ENCODE data around the gene ETV6. TPM values are rescaled to one million over a fixed set of nuclear protein-coding genes. Genes with fewer than 3 reads are reported as not detected.

ETV6 gene
- polyA plus RNA-seq, 4 donors: 9.6 to 15.9 (median 14.4) TPM

- no peak for DNase-seq (ENCODE audit: low read depth in 4 of 4, low spot score in 3 of 4)
Observed at GRCh38 chr12:11820476-11820875, 171.0 kb downstream of the ETV6 start.

DNA sequence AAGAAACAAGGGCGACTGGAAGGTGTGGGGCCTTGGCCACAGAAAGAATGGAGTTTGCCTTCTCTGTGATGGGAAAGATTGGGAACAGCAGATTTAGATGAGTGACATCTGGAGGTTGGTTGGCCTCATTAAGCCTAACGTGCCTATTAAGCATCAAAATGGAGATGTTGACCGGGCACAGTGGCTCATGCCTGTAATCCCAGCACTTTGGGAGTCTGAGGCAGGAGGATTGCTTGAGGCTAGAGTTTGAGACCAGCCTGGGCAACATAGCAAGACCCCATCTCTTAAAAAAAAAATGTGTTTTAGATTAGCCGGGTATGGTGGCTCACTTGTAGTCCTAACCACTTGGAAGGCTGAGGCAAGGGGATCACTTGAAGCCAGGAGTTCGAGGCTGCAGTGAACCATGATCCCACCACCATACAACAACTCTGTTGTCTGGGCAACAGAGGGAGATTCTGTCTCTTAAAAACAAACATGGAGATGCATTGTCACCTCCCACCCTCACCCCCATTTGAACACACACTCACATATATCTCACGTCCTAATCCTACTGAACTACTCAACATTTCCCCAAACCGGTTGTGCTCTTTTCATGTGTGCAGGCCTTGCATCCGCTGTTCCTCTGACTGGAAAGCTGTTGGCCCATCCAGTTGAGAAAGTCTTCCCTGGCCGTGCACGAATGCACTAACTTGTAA lies 172.1 kb downstream of the ETV6 start:
- DNase-seq (ENCODE audit: low read depth in 4 of 4, low spot score in 3 of 4): no peak

- no peak for DNase-seq (ENCODE audit: low read depth in 4 of 4, low spot score in 3 of 4)
Observed at GRCh38 chr12:11822081-11822834, 172.8 kb downstream of the ETV6 start.

- no peak for DNase-seq (ENCODE audit: low read depth in 4 of 4, low spot score in 3 of 4)
Observed at GRCh38 chr12:11823043-11823442, 173.6 kb downstream of the ETV6 start.

GRCh38 chr12:11823593-11823992 lies 174.1 kb downstream of the ETV6 start:
- no peak for DNase-seq (ENCODE audit: low read depth in 4 of 4, low spot score in 3 of 4)

- DNase-seq (ENCODE audit: low read depth in 4 of 4, low spot score in 3 of 4): no peak
Observed at GRCh38 chr12:11824069-11824468, 174.6 kb downstream of the ETV6 start.

GRCh38 chr12:11824736-11825135 lies 175.3 kb downstream of the ETV6 start:
- DNase-seq (ENCODE audit: low read depth in 4 of 4, low spot score in 3 of 4): no peak

DNA sequence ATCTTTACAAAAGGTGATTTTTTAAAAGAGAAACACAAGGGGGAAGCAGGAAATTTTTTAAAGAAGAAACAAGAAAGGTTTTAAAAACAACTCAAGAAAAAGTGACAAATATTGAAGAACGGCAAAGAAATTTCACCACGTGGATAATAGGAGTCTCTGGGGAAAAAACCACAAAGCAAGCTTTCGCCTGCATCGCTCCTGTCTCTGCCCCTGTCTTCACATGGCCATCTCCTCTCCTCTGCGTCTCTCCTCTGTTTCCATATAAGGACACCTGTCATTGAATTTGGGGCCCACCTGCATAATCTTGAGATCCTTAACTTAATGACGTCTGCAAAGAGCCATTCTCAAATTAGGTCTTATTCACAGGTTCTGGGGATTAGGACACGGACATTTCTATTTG lies 175.8 kb downstream of the ETV6 start:
- DNase-seq (ENCODE audit: low read depth in 4 of 4, low spot score in 3 of 4): no peak

DNA sequence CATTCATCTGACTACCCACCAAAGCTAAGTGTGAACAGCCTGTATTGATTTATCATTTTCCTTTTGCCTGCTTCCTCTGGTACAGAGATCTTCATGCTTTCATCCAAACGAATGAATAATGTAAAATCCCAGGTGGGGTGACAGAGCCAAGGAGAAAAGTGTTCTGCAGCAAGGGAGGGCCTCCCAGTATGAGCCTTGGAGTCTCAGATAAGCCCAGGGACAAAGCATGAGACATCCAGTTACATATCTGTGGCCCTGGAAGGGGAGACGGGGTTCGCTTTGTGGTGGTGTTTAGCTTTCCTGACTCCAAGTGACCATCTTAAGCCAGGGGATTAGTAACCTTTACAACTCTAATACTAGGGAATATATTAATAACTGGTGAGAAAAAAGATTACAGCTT lies 177.1 kb downstream of the ETV6 start:
- DNase-seq (ENCODE audit: low read depth in 4 of 4, low spot score in 3 of 4): no peak

GRCh38 chr12:11827091-11828061 lies 177.9 kb downstream of the ETV6 start:
- no peak for DNase-seq (ENCODE audit: low read depth in 4 of 4, low spot score in 3 of 4)

GRCh38 chr12:11829764-11830194 lies 180.3 kb downstream of the ETV6 start:
- DNase-seq (ENCODE audit: low read depth in 4 of 4, low spot score in 3 of 4): no peak

DNA sequence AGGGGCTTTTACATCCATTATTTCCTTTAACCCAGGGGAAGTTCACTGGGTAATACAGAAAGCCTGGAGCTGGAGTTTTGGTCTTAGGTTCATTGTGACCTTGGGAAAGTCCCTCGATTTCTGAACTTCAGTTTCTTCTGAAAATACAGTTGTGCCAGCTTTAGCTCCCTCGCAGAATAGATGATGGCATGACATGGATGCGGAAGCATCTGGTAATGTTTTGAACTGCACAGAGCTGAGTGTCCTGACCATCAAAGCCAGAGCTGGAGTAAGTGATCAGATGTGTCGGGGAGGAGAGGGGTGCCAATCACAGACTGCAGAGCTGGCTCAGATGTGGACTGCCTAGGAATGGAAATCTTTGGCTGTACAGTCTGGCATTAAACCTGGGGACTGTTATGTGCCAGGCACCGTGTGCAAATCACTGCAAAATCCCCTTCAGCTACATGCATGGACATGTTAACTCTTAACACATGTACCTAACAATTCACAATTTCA lies 180.9 kb downstream of the ETV6 start:
- no peak for DNase-seq (ENCODE audit: low read depth in 4 of 4, low spot score in 3 of 4)

DNA sequence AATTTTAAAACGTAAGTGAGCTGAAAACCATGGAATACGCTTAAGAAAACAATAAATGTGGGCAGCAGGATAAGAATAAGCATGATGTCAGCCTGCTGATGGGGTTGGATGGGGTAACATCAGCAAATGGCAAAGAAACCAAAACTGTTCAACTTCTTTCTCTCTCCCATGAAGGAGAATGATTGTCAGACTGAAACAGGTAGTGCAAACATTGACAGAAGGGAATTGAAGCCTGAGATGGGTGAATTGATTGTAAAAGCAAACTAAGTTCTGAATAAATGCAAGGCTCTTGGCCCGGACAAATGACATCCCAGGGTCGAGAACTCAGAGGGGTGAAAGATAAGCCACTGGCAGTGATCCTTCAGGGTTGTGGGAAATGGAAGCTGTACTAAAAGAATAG lies 182.6 kb downstream of the ETV6 start:
- no peak for DNase-seq (ENCODE audit: low read depth in 4 of 4, low spot score in 3 of 4)

- no peak for DNase-seq (ENCODE audit: low read depth in 4 of 4, low spot score in 3 of 4)
Observed at GRCh38 chr12:11833174-11833895, 183.9 kb downstream of the ETV6 start.

- DNase-seq (ENCODE audit: low read depth in 4 of 4, low spot score in 3 of 4): no peak
Observed at GRCh38 chr12:11834104-11834812, 184.8 kb downstream of the ETV6 start.

- no peak for DNase-seq (ENCODE audit: low read depth in 4 of 4, low spot score in 3 of 4)
Observed at GRCh38 chr12:11834931-11835330, 185.5 kb downstream of the ETV6 start.

DNA sequence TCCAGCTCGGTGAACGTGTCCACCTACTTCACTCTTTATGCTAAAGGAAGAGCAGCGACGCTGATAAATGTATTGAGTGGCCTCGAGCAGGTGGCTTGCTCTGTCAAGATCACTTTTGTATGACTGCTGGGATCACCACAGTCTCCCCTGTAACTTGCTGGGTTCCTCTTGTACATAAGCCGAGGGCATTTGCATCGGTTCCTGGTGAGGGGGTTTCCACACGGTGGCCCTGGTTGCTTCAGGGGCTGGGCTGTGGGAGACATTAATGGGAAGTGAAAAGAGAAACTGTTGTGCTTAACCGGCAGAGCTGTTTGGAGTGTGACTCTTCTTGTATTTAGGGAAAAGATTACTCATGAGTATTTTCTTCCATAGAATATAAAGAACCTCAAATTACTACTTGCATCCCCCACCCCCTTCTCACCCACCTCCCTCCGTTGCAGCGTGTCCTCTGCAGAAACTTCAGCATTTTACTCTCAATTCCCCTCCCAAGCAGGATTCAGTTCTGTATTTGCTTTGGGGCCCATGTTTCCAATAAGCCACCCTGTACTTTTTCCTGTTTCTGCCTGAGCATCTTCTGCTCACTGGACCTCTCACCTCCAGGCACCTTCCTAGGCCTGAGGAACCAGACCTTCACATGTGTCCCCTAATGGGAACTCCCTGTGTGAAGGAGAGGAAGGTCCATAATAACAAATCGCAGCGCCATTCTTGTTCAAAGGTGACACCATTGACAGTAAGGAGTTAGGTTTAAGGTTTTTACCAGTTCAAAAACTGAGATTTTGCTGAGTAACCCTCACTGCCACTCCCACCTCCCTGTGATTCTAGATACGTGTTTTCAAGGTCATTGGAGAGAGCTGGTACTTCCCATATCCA lies 187.0 kb downstream of the ETV6 start:
- DNase-seq (ENCODE audit: low read depth in 4 of 4, low spot score in 3 of 4): no peak

DNA sequence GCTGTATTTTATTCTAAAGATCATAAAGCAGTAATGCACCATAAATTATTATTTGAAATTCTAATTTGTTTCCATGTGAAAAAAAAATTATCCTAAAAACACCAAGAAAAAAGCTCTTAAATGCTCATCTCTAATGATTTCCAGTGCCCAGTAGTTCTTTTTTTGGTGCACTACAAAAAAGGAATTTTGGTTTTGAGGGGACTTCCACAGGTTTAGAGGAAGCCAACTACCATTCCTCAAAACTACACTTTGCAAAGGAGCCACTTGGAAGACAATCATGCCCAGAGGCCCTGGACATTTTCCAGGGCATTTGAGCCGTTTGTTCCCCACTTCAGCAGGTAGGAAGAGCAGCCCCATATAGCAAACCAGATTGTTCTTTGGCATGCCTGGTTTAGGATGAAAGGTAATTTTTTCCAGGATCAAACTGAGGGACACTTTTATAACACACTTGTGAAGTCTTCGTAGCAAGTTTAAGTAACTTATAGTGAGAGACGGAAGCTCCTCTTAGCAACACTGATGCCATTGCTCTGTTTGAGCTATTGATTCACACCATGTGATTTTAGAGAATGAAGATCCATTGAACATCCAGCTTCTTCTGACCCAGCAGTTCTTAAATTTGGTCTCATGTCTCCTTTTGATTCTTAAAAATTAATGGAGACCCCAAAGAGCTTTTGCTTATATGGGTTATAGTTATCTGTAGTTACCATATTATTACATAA lies 187.9 kb downstream of the ETV6 start:
- no peak for DNase-seq (ENCODE audit: low read depth in 4 of 4, low spot score in 3 of 4)

All from left renal pelvis (tissue), 4 donors.